ENCODE results near the gene DCAF8. TPM values are rescaled to one million over a fixed set of nuclear protein-coding genes. Genes with fewer than 3 reads are reported as not detected.
A peak's percentile ranks its signal among the peaks of the same experiment; 100 is the strongest.

DCAF8 gene
- total and polyA plus RNA-seq, 2 of the 4 experiments (the other 2 are of a cell fraction): 83.3 to 83.8 TPM

DNA sequence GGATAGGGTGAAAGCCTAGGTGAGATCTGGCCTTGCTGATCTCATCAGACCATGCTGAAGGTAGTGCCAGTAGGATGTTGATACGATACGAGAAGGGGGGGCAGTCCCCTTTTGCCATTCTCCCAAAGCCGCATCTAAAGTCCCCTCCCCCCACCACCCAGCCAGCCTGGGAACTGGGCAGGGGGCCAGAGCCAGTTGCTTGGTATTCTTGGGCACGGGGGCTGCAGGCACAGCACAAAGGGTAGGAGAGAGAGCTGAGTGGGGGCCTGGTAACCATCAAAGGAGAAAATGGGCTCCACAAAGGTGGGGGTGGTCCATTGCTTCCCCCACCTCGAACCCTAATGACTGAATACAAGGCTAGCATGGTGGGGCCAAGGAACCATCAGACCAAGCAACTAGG is 51.8 kb downstream of the DCAF8 start:
- H2BK20ac ChIP-seq (ENCODE audit: low read depth, low read length): no peak overlapping the region
- peaks cover 78% of the 10 kb centered on the region for H4K20me1 ChIP-seq (ENCODE audit: insufficient read depth, low read length)
- no peaks in the 10 kb centered on the region for H3K27me3 ChIP-seq (ENCODE audit: control insufficient read depth, insufficient read depth, low read length)
- no peak overlapping the region for H2AFZ ChIP-seq (replicated peaks; ENCODE audit: low read length, poor library complexity)
- ChIA-PET POLR2A (ENCODE audit: unreplicated experiment) (no interaction called here), CTCF (interaction anchor here (1.7 kb wide), 1 partner anchor 9 kb away, joined by 6 read pairs; no protein-coding TSS in a partner anchor)
- H3K4me2 ChIP-seq (ENCODE audit: low read depth, low read length): no peak overlapping the region
- no peak overlapping the region for H2BK120ac ChIP-seq (ENCODE audit: low read depth, low read length)
- H3K27ac ChIP-seq (ENCODE audit: insufficient read depth, low read length): peak overlapping the region; percentile 6; the same call in 1 of the 2 replicates
- H3K36me3 ChIP-seq (ENCODE audit: control insufficient read depth, insufficient read depth, low read length): peaks cover 72% of the 10 kb centered on the region
- peaks cover 40 to 92% of the 10 kb centered on the region in 2 experiments for H3K79me1 ChIP-seq (ENCODE audit: low read depth in 1 of 2, low read length in 2 of 2)
- H3K56ac ChIP-seq (ENCODE audit: extremely low read depth, insufficient read depth, low read length): no peak overlapping the region
- H3K14ac ChIP-seq (replicated peaks; ENCODE audit: low read depth, low read length): no peak overlapping the region
- DNase-seq (no peak), ATAC-seq (ENCODE audit: low read depth) (no peak)
- dilution Hi-C loops (cut with HindIII; ENCODE audit: low sequenced_read_pairs, unreplicated experiment): loop anchor here (10.0 kb wide), 1 partner anchor 106 kb away; no protein-coding TSS in a partner anchor
- no peaks in the 10 kb centered on the region for H3K9me3 ChIP-seq (ENCODE audit: control insufficient read depth, insufficient read depth, low read length)
- WGBS, 2 experiments (ENCODE audit: extremely low coverage in 2 of 2, insufficient read length in 1 of 2): no CpG with 5 or more reads among the region's 5 CpGs
- BruUV-seq (replicated peaks): no TSS peak
- H2BK15ac ChIP-seq (ENCODE audit: low read depth, low read length): no peak overlapping the region
- no peak overlapping the region for H3K4ac ChIP-seq (ENCODE audit: low read depth, low read length)
- H4K91ac ChIP-seq (ENCODE audit: insufficient read depth, low read depth, low read length): no peak overlapping the region
- TF ChIP-seq MXI1 (IDR thresholded peaks at IDR 0.05; ENCODE audit: borderline replicate concordance, low read depth, low read length) (no peak), RCOR1 (IDR thresholded peaks at IDR 0.05; ENCODE audit: insufficient replicate concordance, low read length) (no peak), FOS (IDR thresholded peaks at IDR 0.05; ENCODE audit: low read depth, low read length) (no peak), NFE2L2 (IDR thresholded peaks at IDR 0.05; ENCODE audit: low read depth, low read length) (no peak), RFX5 (IDR thresholded peaks at IDR 0.05; ENCODE audit: low read depth, low read length) (no peak), SMC3 (IDR thresholded peaks at IDR 0.05; ENCODE audit: low read depth, low read length) (no peak), MAFK (IDR thresholded peaks at IDR 0.05; ENCODE audit: low read depth, low read length) (no peak), RAD21 (IDR thresholded peaks at IDR 0.05; ENCODE audit: low read length) (no peak), BHLHE40 (IDR thresholded peaks at IDR 0.05; ENCODE audit: low read depth, low read length) (no peak), CHD1 (IDR thresholded peaks at IDR 0.05; ENCODE audit: low read depth, low read length) (no peak)
- TF ChIP-seq, protein P1, sequence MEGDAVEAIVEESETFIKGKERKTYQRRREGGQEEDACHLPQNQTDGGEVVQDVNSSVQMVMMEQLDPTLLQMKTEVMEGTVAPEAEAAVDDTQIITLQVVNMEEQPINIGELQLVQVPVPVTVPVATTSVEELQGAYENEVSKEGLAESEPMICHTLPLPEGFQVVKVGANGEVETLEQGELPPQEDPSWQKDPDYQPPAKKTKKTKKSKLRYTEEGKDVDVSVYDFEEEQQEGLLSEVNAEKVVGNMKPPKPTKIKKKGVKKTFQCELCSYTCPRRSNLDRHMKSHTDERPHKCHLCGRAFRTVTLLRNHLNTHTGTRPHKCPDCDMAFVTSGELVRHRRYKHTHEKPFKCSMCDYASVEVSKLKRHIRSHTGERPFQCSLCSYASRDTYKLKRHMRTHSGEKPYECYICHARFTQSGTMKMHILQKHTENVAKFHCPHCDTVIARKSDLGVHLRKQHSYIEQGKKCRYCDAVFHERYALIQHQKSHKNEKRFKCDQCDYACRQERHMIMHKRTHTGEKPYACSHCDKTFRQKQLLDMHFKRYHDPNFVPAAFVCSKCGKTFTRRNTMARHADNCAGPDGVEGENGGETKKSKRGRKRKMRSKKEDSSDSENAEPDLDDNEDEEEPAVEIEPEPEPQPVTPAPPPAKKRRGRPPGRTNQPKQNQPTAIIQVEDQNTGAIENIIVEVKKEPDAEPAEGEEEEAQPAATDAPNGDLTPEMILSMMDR (conservative IDR thresholded peaks at IDR 0.05; ENCODE audit: low read depth, low read length): no peak
- TF ChIP-seq, protein P2, sequence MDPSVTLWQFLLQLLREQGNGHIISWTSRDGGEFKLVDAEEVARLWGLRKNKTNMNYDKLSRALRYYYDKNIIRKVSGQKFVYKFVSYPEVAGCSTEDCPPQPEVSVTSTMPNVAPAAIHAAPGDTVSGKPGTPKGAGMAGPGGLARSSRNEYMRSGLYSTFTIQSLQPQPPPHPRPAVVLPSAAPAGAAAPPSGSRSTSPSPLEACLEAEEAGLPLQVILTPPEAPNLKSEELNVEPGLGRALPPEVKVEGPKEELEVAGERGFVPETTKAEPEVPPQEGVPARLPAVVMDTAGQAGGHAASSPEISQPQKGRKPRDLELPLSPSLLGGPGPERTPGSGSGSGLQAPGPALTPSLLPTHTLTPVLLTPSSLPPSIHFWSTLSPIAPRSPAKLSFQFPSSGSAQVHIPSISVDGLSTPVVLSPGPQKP (IDR thresholded peaks at IDR 0.05; ENCODE audit: borderline replicate concordance, low read depth, low read length): no peak
- in situ Hi-C loops (cut with MboI; ENCODE audit: low sequenced_read_pairs): no loop called here
- H3K9me1 ChIP-seq (ENCODE audit: insufficient read depth, low read length): peaks cover 40% of the 10 kb centered on the region
- H2AK9ac ChIP-seq (replicated peaks; ENCODE audit: low read depth, low read length, poor library complexity): no peak overlapping the region
- no peak overlapping the region for H2AK5ac ChIP-seq (ENCODE audit: low read depth, low read length)
- no peak overlapping the region for H3K4me3 ChIP-seq (ENCODE audit: insufficient read depth, low read depth, low read length)
- no peak overlapping the region for H3K18ac ChIP-seq (ENCODE audit: low read depth, low read length)
- H3K23ac ChIP-seq (ENCODE audit: low read depth, low read length): peak overlapping the region; percentile 40; the same call in 1 of the 2 replicates
- peak overlapping the region; percentile 8 for H2BK5ac ChIP-seq (ENCODE audit: low read depth, low read length, poor library complexity, severe bottlenecking)
- no peak overlapping the region for H4K8ac ChIP-seq (ENCODE audit: low read depth in 2 of 2, low read length in 2 of 2)
- H3K4me1 ChIP-seq (ENCODE audit: control insufficient read depth, insufficient read depth, low read length): peaks cover 38% of the 10 kb centered on the region
- H4K5ac ChIP-seq (ENCODE audit: low read depth, low read length): no peak overlapping the region
- H3K9ac ChIP-seq (ENCODE audit: low read depth, low read length): no peak overlapping the region
- intact Hi-C loops (cut with micrococcal nuclease): loop anchor here (10.0 kb wide), 1 partner anchor 286 kb away; the partner anchor contains the start of gene TAGLN2

Data from IMR-90 (cell line).